UCSD-AML1 (cell line): ENCODE results near the gene KHK.
A peak's percentile ranks its signal among the peaks of the same experiment; 100 is the strongest.

Experiments
- DNase-seq: peaks from one replicate; lab custom pipeline; 2025; ENCODE audit not compliant: unreplicated experiment; lab: John Stamatoyannopoulos, UW

Gene KHK

GRCh38 chr2:27080603-27080936 is 6.0 kb upstream of the KHK start:
- no peak for DNase-seq

GRCh38 chr2:27081984-27082772 is 4.4 kb upstream of the KHK start:
- no peak for DNase-seq

GRCh38 chr2:27082773-27083409 is 3.7 kb upstream of the KHK start:
- DNase-seq = no peak

DNA sequence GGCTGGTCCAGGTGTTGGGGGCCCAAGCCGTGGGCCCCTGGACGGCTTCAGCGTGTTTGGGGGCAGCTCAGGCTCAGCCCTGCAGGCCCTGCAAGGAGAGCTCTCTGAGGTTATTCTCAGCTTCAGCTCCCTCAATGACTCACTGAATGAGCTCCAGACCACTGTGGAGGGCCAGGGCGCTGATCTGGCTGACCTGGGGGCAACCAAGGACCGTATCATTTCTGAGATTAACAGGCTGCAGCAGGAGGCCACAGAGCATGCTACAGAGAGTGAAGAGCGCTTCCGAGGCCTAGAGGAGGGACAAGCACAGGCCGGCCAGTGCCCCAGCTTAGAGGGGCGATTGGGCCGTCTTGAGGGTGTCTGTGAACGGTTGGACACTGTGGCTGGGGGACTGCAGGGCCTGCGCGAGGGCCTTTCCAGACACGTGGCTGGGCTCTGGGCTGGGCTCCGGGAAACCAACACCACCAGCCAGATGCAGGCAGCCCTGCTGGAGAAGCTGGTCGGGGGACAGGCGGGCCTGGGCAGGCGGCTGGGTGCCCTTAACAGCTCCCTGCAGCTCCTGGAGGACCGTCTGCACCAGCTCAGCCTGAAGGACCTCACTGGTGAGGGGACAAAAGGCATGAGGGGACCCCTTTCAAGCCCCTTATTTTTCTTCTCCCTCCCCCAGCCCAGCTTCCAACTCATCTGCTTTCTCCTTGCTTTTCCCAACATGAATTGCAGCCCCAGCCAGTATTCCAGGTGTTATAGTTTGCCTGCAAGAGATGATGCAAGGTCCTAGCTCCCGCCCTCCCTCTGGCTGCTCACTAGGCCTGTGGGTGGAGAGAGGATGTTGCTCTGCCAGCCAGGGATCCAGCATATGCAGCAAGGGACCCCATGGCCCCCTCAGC is 2.9 kb upstream of the KHK start:
- peak; percentile 31 for DNase-seq

GRCh38 chr2:27084297-27085061 is 2.1 kb upstream of the KHK start:
- no peak for DNase-seq

GRCh38 chr2:27085062-27085672 is 1.4 kb upstream of the KHK start:
- DNase-seq = no peak

DNA sequence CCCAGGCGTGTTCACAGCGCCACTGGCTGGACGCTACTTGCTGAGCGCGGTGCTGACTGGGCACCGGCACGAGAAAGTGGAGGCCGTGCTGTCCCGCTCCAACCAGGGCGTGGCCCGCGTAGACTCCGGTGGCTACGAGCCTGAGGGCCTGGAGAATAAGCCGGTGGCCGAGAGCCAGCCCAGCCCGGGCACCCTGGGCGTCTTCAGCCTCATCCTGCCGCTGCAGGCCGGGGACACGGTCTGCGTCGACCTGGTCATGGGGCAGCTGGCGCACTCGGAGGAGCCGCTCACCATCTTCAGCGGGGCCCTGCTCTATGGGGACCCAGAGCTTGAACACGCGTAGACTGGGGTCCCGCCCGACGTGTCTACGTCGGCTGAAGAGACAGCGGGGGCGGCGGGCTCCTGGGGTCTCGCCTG is 891 bp upstream of the KHK start:
- peak; percentile 54 for DNase-seq

DNA sequence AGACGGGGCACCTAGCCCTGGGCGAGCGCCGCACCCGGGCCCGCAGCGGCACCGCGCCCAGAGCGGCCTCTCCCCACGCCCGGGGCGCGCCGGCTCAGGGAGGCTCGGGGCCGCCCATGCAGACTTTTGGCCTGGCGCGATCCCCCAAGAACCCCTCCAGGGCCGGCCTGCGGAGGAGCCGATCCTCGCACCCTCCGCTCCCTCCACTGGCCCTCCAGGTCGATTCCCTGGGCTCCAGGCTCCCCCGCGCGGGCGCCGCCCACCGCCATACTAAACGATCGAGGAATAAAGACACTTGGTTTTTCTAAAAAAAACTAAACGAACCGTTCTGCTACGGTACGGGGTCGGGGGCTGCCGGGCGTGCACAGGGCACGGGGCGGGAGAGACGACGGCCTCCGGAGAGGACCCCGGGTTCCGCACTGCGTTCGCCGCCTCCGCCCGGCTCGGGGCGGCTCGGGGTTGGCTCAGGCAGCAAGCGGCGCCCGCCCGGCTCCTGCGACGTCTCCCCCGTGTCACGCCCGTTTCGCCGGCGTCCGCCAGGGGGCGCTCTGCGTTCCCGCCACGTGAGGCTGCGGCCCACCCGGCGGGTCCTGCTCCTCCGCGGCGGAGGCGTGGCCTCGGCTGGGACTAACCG is 365 bp upstream of the KHK start:
- DNase-seq = peak; percentile 96

GRCh38 chr2:27087823-27088410 is 1.3 kb downstream of the KHK start:
- no peak for DNase-seq

GRCh38 chr2:27088634-27089033 is 2.1 kb downstream of the KHK start:
- DNase-seq = no peak

DNA sequence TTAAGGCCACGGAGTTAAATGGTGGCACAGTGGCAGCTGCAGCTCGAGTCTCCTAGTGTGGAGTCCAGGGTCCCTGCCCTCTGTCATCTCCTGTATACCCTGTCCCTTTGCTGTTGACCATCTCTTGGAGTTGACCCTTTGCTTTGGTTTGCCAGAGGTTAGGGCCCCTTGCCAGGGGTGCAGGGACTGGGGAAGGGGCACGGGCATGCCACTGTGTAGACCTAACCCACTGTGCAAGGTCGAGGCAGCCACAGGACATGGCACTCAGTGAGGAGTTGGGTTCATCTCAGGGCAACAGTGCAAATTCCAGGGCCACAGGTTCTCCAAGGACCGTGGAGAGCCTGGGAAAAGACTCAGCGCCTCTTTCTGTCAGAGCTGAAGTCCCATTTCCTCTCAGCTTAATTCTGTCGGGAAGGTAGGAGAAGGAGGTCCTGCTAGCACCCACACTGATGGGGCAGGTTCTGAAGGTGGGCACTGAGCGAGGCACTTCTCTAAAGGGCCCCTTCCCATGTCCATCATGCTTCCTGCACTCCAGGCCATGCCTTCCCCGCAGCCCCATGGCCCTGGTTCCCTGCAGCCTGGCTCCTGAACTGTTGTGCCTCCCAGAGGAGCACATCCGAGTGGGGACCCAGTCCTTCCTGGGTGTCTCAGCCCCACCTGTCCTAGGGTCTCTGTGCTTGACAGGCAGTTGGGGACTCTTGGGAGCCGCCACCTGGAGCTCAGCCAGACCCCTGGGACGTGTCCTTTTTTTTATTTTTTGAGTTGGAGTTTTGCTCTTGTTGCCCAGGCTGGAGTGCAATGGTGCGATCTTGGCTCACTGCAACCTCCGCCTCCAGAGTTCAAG is 2.8 kb downstream of the KHK start:
- DNase-seq = no peak

- no peak for DNase-seq
Measured at GRCh38 chr2:27091746-27092695, 5.4 kb downstream of the KHK start.

- DNase-seq = peak; percentile 52
Measured at GRCh38 chr2:27092696-27093429, 6.3 kb downstream of the KHK start.

GRCh38 chr2:27093430-27094352 is 7.1 kb downstream of the KHK start:
- no peak for DNase-seq

- DNase-seq = no peak
Measured at GRCh38 chr2:27094353-27094984, 7.9 kb downstream of the KHK start.

GRCh38 chr2:27095427-27095744 is 8.8 kb downstream of the KHK start:
- no peak for DNase-seq
